ENCODE measurements around the gene TMUB1.
"Not testable (repeated sequence)": the region's sequence is repeated elsewhere in the genome, so short reads cannot be mapped to it uniquely, and the experiment has no call there.

TMUB1 gene

DNA sequence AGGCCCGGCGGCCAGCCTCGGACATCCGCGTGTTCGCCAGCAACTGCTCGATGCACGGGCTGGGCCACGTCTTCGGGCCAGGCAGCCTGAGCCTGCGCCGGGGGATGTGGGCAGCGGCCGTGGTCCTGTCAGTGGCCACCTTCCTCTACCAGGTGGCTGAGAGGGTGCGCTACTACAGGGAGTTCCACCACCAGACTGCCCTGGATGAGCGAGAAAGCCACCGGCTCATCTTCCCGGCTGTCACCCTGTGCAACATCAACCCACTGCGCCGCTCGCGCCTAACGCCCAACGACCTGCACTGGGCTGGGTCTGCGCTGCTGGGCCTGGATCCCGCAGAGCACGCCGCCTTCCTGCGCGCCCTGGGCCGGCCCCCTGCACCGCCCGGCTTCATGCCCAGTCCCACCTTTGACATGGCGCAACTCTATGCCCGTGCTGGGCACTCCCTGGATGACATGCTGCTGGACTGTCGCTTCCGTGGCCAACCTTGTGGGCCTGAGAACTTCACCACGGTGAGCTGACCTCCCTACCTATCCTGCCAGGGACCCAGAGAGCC lies 34.3 kb downstream of the TMUB1 start:
- no peak for DNase-seq

DNA sequence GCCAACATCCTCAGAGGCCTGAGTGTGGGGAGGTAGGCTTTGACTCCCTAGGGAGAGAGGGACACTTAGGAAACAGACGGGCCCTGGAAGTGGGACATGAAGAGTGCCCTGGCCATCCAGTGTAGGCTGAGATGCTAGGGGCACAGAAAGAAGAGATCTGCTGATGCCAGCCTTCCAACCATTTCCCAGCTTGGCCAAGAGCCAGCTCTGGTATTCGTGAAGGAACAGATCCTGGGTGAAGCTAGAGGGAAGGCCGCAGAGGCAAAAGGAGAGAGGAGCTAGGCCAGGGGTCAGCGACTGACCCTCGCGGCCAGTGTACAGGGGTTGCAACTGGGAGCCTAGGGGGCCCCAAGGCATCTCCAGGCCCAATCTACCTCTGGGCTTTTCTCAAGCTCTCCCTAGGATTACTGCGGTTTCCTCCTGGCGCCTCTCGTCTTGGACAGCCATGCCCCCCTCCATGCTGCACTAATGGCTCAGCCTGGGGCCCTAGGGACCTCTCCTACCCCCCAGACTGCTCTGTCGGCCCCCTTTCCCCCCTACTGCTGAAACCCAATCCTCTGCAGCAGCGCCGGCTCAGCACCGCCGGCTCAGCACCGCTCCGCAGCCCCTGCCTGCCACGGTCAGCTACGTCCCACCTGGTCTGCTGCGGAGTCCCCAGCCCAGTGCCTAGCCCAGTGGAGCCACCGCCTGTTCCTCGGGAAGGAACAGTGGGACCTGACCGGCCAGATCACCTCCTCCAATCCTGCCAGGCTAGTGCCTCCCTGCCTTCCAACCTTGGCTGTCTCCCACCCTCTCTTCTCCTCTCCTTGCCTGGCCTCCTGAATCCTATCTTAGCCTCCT lies 35.1 kb downstream of the TMUB1 start, which contains the start of gene ASIC3:
Gene ASIC3, plus strand, starts transcription at position 556 of the 840 bp plus-strand sequence. CDS start 355 bp downstream, outside the sequence.
- no peak for DNase-seq

DNA sequence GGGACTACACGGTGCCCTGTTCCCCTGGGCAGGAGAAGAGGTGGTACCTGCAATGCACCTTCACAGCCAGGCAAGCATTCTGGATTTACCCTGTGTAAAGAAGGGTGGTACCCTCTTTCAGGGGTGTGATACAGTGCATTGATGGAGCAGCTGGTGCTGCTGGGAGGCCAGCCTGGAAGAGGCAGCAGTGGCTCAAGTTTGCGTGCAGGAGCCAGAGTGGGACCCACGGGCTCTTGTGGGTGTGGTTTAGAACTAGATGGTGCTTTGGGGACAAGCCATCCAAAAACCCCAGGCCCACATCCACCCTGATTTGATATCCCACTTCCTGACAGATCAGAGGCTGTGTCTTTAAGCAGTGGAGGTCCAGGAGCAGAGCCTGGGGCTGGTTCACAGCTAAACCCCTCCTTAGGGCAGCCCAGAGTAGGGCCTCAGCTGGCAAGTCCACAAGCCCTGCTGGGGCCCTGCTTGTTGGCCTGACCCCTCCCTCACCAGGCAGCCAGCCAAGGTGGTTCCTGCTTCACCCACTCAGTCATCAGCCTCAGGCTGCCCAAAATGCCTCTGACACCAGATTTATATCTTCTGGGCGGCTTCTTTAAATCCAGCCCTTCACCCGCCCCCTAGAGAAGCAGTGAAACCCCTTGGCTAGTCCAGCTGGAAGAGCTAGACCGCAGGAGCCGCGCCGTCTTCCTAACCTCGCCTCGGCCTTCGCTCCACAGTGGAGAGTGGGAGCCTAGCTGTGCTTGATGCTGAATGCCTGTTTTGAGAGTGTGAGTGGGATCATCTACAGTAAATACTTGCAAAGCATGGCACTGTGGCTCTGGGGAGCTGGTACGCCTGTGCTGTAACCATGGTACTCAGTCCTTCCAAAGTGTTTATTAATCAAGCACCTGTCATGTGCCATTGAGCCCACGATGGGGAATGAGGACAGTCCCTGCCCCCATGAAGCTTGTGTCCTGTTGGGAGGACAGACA lies 36.4 kb downstream of the TMUB1 start:
- DNase-seq = no peak

DNA sequence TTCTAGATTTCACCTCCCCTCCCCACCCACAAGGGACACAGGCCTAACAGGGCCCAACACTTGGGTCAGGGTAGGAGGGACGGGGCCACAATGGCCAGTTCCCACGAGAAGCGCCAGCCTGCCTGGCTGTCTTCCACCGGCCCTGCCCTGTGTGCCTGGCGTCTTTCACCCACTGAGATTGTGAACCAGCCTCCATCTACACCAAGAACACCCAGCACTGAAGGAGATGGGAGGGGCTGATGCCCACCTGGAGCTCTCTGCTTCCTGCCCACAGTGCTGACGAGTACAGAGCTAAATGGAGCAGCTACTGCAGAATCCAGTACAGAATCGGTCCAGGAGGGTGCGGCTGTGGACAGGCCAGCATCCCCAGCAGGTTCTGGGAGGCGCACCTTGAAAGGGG lies 37.3 kb downstream of the TMUB1 start:
- no peak for DNase-seq

DNA sequence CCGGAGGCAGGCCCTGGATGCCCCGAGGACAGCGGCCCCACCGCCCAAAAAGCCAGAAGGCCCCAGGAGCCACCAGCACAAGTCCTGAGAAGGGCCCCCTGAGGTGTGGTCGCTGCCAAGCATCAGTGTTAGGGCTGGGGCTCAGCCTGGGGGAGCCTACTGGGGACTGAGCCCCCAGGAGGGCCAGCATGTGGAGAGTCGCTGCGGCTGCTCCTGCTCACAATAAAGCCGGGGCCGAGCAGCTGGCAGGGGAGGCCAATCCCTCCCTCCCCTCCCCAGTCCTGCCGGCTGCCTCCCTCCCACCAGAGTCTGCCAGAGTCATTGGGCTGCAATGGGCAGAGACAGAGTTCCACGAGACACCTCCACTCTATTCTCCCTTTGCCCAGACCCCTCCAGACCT lies 38.0 kb downstream of the TMUB1 start:
- no peak for DNase-seq

DNA sequence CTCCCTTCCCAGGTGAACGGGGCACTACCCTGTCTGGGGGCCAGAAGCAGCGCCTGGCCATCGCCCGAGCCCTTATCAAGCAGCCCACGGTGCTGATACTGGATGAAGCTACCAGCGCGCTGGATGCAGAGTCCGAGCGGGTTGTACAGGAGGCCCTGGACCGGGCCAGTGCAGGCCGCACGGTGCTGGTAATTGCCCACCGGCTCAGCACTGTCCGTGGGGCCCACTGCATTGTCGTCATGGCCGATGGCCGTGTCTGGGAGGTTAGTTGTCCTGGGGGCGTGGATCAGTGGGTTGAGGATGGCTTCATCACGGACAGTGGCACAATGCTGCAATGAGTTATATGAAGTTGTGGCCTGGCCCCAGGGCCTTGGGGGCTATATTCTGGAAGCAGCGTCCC lies 39.3 kb downstream of the TMUB1 start:
- no peak for DNase-seq

DNA sequence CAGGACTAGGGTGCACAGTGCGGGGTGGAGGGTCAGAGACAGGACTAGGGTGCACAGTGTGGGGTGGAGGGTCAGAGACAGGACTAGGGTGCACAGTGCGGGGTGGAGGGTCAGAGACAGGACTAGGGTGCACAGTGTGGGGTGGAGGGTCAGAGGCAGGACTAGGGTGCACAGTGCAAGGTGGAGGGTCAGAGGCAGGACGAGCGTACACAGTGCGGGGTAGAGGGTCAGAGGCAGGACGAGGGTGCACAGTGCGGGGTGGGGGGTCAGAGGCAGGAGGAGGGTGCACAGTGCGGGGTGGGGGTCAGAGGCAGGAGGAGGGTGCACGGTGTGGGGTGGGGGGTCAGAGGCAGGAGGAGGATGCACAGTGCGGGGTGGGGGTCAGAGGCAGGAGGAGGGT lies 39.8 kb downstream of the TMUB1 start:
- not testable (repeated sequence) for DNase-seq

DNA sequence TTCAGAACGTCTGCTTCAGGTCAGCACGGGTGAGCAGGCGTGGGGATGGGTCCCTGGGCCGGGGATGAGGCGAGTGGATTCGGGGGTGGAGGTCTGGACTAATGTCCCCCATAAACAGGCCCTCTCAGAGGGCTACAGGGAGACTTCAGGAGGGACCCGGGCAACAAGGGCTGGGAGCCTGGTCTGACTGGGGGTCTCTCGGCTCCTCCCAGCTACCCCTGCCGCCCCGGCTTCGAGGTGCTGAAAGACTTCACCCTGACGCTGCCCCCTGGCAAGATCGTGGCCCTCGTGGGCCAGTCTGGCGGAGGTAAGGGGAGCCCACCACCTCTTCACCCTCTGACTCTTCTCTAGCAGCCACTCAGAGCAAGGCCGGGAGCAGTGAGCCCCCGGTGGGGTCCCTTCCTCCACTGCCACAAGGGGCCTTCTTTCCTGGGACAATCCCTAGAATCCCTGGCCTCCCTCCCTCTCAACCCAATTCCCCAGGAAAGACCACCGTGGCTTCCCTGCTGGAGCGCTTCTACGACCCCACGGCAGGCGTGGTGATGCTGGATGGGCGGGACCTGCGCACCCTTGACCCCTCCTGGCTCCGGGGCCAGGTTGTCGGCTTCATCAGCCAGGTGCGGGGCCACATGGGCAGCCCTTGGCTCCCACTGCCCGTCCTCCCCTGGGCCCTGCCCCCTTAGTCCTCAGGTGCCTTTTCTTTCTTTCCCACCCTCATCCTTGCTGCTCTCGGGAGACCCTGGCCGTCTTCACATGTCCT lies 42.5 kb downstream of the TMUB1 start:
- no peak for DNase-seq

DNA sequence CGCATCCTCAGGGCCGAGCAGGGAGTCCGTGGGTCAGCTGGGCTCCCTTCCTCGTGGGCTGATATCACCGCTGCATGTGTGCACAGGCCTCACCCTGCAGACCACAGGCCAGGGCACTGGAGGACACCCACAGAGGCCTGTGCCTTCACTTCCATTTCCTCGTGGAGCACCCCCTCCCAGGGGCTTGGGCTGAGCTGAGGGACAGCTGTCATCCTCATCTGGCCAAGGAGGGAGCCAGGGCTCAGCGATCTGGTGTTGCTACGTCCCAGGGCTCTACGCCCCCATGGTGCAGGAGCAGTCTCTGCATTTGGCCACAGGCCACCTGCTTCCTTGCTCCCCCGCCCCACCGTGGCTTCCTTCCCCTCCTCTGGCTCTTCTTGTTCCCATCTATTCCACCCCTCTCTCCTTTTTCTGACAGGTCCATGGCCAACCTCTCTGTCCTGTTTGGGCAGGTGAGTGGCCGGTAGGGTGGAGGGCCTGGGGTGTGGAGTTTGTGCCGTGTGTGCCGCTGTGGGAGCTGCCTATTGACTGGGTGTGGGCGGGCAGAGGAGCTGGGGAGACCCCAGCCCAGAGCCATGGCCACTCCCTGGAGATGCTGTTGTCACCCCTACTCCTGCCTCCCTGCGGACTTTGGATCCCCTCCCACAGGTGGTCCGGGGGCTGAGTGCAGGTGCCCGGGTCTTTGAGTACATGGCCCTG lies 43.3 kb downstream of the TMUB1 start:
- no peak for DNase-seq

DNA sequence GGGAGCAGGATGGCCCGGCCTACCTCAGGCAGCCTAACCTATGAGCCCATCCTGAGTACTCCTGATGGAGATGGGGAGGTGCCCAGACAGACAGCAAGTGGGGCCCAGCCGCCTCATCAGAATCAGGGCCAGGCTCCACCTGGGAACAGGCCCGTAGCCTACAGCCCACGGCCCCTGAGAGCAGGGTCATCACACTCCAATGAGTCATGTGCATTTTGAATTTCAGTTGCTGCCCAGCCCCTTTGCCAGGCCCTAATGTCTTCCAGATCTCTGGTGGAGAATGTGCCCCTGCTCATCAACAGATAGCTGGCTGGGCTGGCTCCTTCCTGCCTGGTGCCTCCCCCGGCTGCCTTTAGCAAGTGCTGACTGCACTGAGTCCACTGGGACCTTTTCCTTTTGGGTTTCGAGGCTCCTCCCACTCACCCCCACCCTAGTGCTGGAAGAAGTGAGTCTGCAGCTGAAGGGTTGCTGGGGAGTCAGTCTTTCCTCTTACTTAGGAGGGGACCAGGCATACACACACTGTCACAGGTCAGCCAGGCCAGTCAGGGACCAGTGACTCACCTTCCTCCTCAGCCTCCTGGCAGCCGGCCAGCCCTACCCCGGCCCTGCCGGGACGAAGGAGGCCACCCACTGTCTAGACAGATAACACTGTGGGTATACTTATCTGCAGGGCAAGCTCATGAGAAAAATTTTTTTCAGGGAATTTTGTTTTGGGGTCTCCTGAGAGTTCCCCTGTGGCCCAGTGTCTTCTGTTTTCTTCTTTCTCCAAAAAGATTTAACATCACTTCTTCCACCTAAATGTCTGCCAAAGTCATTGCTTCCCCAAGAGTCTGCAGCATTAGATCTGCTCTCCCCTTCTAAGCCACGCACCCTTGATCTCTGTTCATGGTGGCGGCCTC lies 44.1 kb downstream of the TMUB1 start:
- DNase-seq = peak; percentile 77

DNA sequence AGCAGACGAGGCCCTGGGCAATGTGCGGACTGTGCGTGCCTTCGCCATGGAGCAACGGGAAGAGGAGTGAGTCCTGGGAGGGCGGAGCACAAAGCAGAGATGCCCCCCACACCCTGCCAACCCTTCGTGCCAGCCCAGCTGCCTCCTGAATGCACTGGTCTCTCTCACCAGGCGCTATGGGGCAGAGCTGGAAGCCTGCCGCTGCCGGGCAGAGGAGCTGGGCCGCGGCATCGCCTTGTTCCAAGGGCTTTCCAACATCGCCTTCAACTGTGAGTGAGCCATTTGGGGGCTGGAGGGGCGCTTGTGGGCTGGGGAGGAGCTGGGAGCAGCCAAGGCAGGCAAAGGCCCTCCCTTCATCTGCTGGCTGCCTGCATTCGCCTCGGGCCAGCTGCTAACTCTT lies 47.4 kb downstream of the TMUB1 start:
- no peak for DNase-seq

DNA sequence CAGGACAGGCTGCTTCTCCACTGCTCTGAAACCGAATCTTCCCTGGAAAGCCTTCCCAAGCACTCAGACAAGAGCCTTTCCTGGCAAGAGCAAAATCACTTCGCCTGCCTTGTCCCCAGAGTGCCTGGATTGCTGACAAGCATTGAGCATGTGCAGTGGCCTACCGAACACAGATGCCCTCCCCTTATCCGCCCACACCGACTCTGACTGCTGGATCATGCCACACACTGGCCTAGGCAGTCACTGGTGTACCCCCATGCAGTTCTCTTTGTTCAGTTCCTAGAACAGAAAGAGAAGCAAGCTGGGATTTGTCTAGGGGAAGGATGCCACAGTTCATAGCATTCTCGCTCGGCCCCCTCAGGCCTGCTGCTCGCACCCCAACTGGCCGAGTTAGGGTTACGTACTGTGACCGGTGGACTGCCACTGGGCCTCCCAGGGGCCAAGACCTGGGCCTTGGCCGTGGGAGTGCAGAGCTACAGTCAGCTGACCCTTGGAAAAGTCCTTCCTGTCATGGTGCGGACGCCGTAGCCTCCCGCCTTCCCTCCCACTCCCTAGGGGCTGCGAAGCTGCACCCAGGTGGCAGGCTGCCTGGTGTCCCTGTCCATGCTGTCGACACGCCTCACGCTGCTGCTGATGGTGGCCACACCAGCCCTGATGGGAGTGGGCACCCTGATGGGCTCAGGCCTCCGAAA lies 48.1 kb downstream of the TMUB1 start:
- no peak for DNase-seq

DNA sequence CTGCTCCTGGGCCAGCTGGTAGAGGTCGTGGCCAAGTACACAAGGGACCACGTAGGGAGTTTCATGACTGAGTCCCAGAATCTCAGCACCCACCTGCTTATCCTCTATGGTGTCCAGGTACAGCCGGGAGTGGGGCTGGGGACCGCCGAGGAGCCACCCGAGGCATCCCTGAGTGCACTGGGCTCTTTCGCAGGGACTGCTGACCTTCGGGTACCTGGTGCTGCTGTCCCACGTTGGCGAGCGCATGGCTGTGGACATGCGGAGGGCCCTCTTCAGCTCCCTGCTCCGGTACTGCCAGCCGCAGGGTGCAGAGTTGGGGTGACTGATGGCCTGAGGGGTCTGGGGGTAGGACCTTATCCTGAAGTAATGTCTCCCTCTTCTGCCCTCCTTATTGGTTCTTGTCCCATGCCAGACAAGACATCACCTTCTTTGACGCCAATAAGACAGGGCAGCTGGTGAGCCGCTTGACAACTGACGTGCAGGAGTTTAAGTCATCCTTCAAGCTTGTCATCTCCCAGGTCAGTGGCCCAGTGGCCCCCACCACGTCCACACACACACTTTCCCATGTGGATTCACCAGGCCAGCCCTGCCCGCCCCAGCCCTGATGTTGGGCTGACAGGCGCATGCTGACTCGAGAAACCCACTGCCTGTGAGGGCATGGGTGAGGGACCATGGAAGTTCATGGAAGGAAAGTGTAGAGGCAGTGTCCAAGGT lies 48.8 kb downstream of the TMUB1 start:
- DNase-seq = no peak

DNA sequence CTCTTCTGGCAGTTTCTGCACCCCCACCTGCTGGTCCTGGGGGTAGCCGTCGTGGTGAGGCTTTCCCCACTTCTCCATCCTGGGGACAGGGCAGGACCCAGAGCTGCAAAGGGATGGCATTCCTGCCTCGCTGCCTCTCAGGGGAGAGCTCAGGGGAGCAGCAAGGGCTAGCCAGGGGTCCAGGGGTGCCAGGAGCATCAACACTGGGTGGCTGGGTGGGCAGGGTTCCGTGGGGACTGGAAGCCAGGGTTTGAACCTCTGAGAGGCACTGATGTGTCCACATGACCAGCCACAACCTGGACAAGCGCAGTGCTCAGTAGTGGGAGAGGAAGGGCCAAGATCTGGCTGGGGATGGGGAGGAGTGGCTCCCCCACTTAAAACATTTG lies 49.4 kb downstream of the TMUB1 start:
- no peak for DNase-seq

DNA sequence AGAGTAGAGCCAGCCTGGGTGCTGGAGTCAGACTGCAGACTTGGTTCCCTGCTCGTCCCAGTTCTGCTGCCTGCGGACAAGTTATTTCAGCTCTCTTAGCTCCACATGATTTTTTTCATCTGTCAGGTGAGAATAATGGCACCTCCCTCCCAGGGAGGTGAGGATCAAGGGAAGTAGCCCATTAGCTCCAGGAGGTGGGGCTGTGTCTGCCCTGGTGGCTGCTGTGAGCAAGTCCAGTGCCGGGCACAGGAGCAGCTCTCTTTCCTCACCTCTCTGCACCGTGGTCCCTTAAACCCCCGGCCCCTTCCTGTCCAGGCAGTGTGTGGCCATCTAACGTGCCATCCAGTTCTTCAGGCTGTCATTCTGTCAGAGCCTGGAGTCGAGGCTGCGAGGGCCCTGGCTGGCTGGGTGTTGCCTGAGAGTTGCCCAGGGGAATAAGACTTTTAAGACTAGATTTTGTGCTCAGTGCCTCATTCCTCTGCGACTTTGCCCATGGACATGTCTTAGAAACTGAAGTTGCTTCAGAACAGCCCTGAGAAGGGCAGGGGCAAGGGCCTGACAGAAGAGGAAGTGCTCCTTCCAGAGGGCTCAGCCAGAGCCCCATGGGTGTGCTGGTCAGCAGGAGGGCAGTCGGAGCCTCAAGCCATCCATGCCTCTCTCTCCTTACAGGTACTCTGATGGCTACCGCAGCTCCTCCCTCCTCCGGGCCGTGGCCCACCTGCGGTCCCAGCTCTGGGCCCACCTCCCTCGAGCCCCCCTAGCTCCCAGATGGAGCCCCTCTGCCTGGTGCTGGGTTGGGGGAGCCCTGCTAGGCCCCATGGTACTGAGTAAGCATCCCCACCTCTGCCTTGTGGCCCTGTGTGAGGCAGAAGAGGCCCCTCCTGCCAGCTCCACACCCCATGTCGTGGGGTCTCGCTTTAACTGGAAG lies 50.1 kb downstream of the TMUB1 start:
- no peak for DNase-seq
